GM23338 (cell line): ENCODE measurements around the gene TMEM114. TPM values are rescaled to one million over a fixed set of nuclear protein-coding genes. Genes with fewer than 3 reads are reported as not detected.

Experiments used
- ATAC-seq: fragments of 200-7000 bp; cut with Tn5 transposase; 3 replicates; pipeline ENCODE4 v1.9.1; 2020
- DNase-seq: peaks from one replicate; pipeline ENCODE4 v3.0.0-alpha.2; 2015; ENCODE audit warnings: low spot score
- H2AFZ ChIP-seq: fragments of 200-600 bp; sonication (generic); 2 replicates; pipeline ENCODE4 v1.8.0; 2016; ENCODE audit warnings: antibody characterized with exemption, mild to moderate bottlenecking, moderate library complexity
- H3F3A ChIP-seq: fragments of 200-600 bp; sonication (generic); replicated peaks from 2 replicates; pipeline ENCODE4 v1.8.0; 2017; ENCODE audit warnings: antibody characterized with exemption, mixed run types, low read depth
- H3K27ac ChIP-seq: fragments of 200-600 bp; sonication (generic); 2 replicates; pipeline ENCODE4 v1.6.1; 2016; ENCODE audit warnings: low read depth
- H3K27me3 ChIP-seq: fragments of 200-600 bp; sonication (generic); 2 replicates; pipeline ENCODE4 v1.8.0; 2016; ENCODE audit warnings: mild to moderate bottlenecking, mixed run types, moderate library complexity; ENCODE audit not compliant: insufficient read depth
- H3K36me3 ChIP-seq: fragments of 200-600 bp; sonication (generic); 2 replicates; pipeline ENCODE4 v1.8.0; 2016; ENCODE audit warnings: mild to moderate bottlenecking; ENCODE audit not compliant: insufficient read depth
- H3K4me1 ChIP-seq: fragments of 200-600 bp; sonication (generic); 2 replicates; pipeline ENCODE4 v1.8.0; 2016; ENCODE audit warnings: mild to moderate bottlenecking, moderate library complexity; ENCODE audit not compliant: insufficient read depth
- H3K4me2 ChIP-seq: fragments of 200-600 bp; sonication (generic); 2 replicates; pipeline ENCODE4 v1.7.1; 2017; ENCODE audit warnings: mixed run types
- H3K4me3 ChIP-seq: fragments of 200-600 bp; sonication (generic); 2 replicates; pipeline ENCODE4 v1.6.1; 2016; ENCODE audit warnings: mixed run types
- H3K79me2 ChIP-seq: fragments of 200-600 bp; sonication (generic); replicated peaks from 2 replicates; pipeline ENCODE4 v1.8.0; 2017; ENCODE audit warnings: mild to moderate bottlenecking; ENCODE audit not compliant: insufficient read depth
- H3K9me2 ChIP-seq: fragments of 200-600 bp; sonication (generic); 2 replicates; pipeline ENCODE4 v1.8.0; 2017; ENCODE audit not compliant: insufficient read depth
- H4K20me1 ChIP-seq: fragments of 200-600 bp; sonication (generic); replicated peaks from 2 replicates; pipeline ENCODE4 v1.8.0; 2017; ENCODE audit warnings: mild to moderate bottlenecking; ENCODE audit not compliant: insufficient read depth
- H3K27ac Mint-ChIP-seq: 2 replicates; pipeline ENCODE4 v1.8.0; 2020; ENCODE audit warnings: inconsistent platforms, mild to moderate bottlenecking, moderate library complexity, mixed read lengths
- H3K27me3 Mint-ChIP-seq: 3 replicates; pipeline ENCODE4 v1.8.0; 2022; ENCODE audit warnings: low read depth, mild to moderate bottlenecking, moderate library complexity, mixed read lengths, inconsistent platforms; ENCODE audit not compliant: insufficient read depth, poor library complexity
- H3K36me3 Mint-ChIP-seq: 3 replicates; pipeline ENCODE4 v1.8.0; 2021; ENCODE audit warnings: low read depth, mild to moderate bottlenecking, inconsistent platforms, moderate library complexity, mixed read lengths
- H3K4me1 Mint-ChIP-seq: 3 replicates; pipeline ENCODE4 v1.8.0; 2020; ENCODE audit warnings: mild to moderate bottlenecking, inconsistent platforms, mixed read lengths
- H3K4me3 Mint-ChIP-seq: 3 replicates; pipeline ENCODE4 v1.8.0; 2021; ENCODE audit warnings: moderate library complexity, mild to moderate bottlenecking, inconsistent platforms, mixed read lengths
- H3K9me3 Mint-ChIP-seq: 3 replicates; pipeline ENCODE4 v1.8.0; 2020; ENCODE audit warnings: moderate library complexity, mild to moderate bottlenecking, inconsistent platforms, mixed read lengths
- CREB1 ChIP-seq: fragments of 250-450 bp; sonication (Bioruptor Pico); IDR thresholded peaks from 2 replicates; pipeline ENCODE4 v1.5.0; 2020; ENCODE audit warnings: low read depth, mild to moderate bottlenecking, moderate library complexity
- CTCF ChIP-seq, 2 experiments: fragments of 200-600 bp in 1 of 2; sonication (generic) in 1 of 2; conservative IDR thresholded peaks; 2 replicates each; pipeline versions ENCODE4 v1.5.1 to v1.6.1; 2016 to 2017; ENCODE audit warnings: antibody characterized with exemption in 2 of 2, low read depth in 2 of 2, mild to moderate bottlenecking in 2 of 2, moderate library complexity in 1 of 2
- NANOG ChIP-seq: IDR thresholded peaks from 2 replicates; pipeline ENCODE4 v1.6.1; 2016; ENCODE audit warnings: antibody characterized with exemption, borderline replicate concordance
- POLR2AphosphoS5 ChIP-seq: IDR thresholded peaks from 2 replicates; pipeline ENCODE4 v1.6.1; 2016; ENCODE audit warnings: antibody characterized with exemption, low read depth
- ZNF462 ChIP-seq: fragments of 250-450 bp; sonication (Bioruptor Pico); IDR thresholded peaks from 2 replicates; pipeline ENCODE4 v1.5.0; 2020; ENCODE audit warnings: mild to moderate bottlenecking, moderate library complexity
- polyA plus RNA-seq: library from polyadenylated mRNA; unstranded; fragments of >200 nt; fragmentation: Nextera tagmentation; extraction: Ambion mirVana; gene quantifications from 2 replicates; pipeline ENCODE4 v1.2.1, GENCODE V29; 2016
- total RNA-seq: library from RNA; depleted of rRNA; stranded (reverse); fragments of >200 nt; shearing (Covaris generic); gene quantifications from 2 replicates; pipeline ENCODE4 v1.2.3, GENCODE V29; 2014

Gene TMEM114
- total and polyA plus RNA-seq, 2 experiments from 2014 or later = 0.47 to 0.52 TPM

- TF ChIP-seq ZNF462 (CRISPR knock-in tag) = no peak
- TF ChIP-seq CTCF (conservative IDR thresholded peaks at IDR 0.05; ENCODE audit: low read depth in 2 of 2) = no peak
- TF ChIP-seq POLR2AphosphoS5 = no peak
Observed at GRCh38 chr16:8639694-8640093, 49.4 kb upstream of the TMEM114 start (continued).

- H3K4me3 Mint-ChIP-seq = no peak overlapping the region
- 0 out of 2 replicates have a peak, but pooled peaks cover 4% of the 10 kb centered on the region for H3F3A ChIP-seq
- no peaks in the 10 kb centered on the region for H3K4me1 ChIP-seq
- H3K36me3 Mint-ChIP-seq = peaks cover 81% of the 10 kb centered on the region
- H3K9me2 ChIP-seq = no peaks in the 10 kb centered on the region
- no peak overlapping the region for H3K4me2 ChIP-seq
- no peaks in the 10 kb centered on the region for H3K27me3 ChIP-seq
- H3K36me3 ChIP-seq = peaks cover 31% of the 10 kb centered on the region
- DNase-seq = peak; percentile 87
- H3K4me3 ChIP-seq = no peak overlapping the region
- peaks cover 34% of the 10 kb centered on the region for H4K20me1 ChIP-seq
- no peak overlapping the region for H2AFZ ChIP-seq
- peak overlapping the region; percentile 81 for H3K27ac Mint-ChIP-seq
- H3K4me1 Mint-ChIP-seq = peaks cover 2% of the 10 kb centered on the region; the same call in 1 of the 3 replicates
- peaks cover 2% of the 10 kb centered on the region for H3K27me3 Mint-ChIP-seq
- no peaks in the 10 kb centered on the region; the same call in 2 of the 3 replicates for H3K9me3 Mint-ChIP-seq
- ATAC-seq = peak; percentile 94
- H3K27ac ChIP-seq = peak overlapping the region; percentile 71; the same call in 1 of the 2 replicates
- H3K79me2 ChIP-seq = peaks cover 18% of the 10 kb centered on the region; the same call in 1 of the 2 replicates
- TF ChIP-seq CREB1 (CRISPR knock-in tag) = peak; percentile 74
- peak; percentile 98 to 99 for TF ChIP-seq CTCF (conservative IDR thresholded peaks at IDR 0.05; ENCODE audit: low read depth in 2 of 2)
- TF ChIP-seq NANOG = no peak
Observed at GRCh38 chr16:8634991-8635736, 44.9 kb upstream of the TMEM114 start.
